ENCODE measurements around the gene TBX1. TPM values are rescaled to one million over a fixed set of nuclear protein-coding genes. Genes with fewer than 3 reads are reported as not detected.
A peak's percentile ranks its signal among the peaks of the same experiment; 100 is the strongest.

Gene TBX1
- total RNA-seq, 1 donor from 2014 or later, result not detected

DNA sequence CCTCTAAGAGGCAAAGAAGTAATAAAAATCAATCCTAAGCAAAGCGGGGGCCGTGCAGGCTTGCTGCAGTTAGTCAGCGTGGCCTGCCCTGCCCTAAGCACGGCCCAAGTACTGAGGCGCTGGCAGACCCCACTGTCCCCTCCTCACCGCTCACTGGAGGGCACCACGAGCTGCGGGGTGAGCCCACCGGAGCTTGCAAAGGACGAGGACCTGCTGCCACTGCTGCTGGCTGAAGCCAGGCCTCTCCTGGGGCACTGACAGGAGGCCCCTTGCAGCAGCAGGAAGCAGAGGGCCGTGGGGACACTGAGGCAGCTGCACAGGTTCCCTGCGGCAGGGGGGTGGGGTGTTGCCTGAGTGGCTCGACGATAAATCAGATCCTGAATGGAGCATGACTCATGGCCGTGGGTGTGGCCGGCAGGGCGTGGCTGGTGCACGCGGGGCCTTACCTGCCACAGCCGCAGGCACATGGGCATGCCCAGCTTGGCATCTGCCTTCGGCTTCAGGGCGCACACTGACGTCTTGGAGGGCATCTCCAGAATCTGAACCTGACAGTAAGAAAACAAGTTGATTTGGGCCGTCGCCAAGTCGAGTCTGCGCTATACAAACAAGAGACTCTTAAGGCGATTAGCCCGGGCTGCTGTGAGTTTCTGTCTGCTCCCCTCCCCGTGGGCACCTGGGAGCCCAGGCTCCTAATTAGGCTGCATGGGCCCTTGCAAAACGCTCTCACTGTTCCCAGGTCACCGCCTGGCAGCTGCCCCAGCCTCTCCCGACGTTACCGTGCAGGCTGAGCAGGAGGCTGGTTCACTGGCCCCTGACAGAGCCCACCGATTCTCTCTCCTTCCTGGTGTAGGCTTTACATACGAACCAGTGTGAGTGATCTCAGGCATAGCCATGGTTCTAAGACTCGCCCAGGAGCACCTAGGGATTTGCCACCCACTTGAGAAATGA is 45.9 kb downstream of the TBX1 start:
- H3K4me3 Mint-ChIP-seq, result no peak overlapping the region
- H3K4me1 Mint-ChIP-seq, result peaks cover 4% of the 10 kb centered on the region
- TF ChIP-seq, protein P1, sequence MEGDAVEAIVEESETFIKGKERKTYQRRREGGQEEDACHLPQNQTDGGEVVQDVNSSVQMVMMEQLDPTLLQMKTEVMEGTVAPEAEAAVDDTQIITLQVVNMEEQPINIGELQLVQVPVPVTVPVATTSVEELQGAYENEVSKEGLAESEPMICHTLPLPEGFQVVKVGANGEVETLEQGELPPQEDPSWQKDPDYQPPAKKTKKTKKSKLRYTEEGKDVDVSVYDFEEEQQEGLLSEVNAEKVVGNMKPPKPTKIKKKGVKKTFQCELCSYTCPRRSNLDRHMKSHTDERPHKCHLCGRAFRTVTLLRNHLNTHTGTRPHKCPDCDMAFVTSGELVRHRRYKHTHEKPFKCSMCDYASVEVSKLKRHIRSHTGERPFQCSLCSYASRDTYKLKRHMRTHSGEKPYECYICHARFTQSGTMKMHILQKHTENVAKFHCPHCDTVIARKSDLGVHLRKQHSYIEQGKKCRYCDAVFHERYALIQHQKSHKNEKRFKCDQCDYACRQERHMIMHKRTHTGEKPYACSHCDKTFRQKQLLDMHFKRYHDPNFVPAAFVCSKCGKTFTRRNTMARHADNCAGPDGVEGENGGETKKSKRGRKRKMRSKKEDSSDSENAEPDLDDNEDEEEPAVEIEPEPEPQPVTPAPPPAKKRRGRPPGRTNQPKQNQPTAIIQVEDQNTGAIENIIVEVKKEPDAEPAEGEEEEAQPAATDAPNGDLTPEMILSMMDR (conservative IDR thresholded peaks at IDR 0.05), result no peak
- no peaks in the 10 kb centered on the region for H3K9me3 Mint-ChIP-seq
- no peak for DNase-seq (ENCODE audit: low read depth, low spot score)
- no peaks in the 10 kb centered on the region for H3K36me3 Mint-ChIP-seq (ENCODE audit: low read depth)
- no peak overlapping the region for H3K27ac Mint-ChIP-seq (ENCODE audit: unreplicated experiment)
- H3K27me3 Mint-ChIP-seq (ENCODE audit: low read depth), result no peaks in the 10 kb centered on the region

DNA sequence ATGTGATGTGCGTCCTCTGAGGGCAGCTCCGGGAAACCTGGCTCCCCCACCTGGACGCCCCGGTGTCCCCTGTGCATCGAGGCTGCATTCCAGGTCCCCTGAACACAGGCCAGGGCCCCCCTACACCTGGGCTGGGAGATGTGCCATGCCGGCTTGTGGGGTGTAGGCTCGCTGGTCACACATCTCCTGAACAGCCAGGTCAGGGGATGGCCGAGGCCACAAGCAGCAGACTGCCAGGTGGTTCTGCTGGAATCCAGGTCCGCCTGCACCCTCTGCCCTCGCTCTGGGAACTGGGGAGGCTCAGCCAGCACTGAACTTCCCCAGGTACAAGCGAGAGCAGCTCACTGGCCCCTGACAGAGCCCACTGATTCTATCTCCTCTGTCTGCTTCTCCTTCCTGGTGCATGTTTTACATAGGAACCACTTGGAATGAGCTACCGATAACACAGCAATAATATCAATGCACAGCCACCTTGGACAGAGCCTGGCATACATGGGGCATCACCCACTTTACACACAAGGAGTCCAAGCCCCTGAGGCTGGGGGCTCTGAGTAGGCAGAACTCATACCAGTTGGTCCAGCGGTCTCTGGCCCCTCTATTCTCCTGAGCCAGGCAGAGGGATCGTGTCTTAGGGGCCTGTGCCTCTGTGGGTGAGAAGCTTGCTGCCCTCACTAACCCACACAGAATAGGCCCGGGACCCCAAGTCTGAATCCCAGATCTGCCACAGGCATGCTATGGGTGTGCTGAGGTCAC is 46.8 kb downstream of the TBX1 start:
- H3K9me3 Mint-ChIP-seq, result no peaks in the 10 kb centered on the region
- H3K27ac Mint-ChIP-seq (ENCODE audit: unreplicated experiment), result no peak overlapping the region
- no peak overlapping the region for H3K4me3 Mint-ChIP-seq
- no peak for DNase-seq (ENCODE audit: low read depth, low spot score)
- H3K36me3 Mint-ChIP-seq (ENCODE audit: low read depth), result no peaks in the 10 kb centered on the region
- TF ChIP-seq, protein P1 (conservative IDR thresholded peaks at IDR 0.05), result no peak
- H3K4me1 Mint-ChIP-seq, result peaks cover 4% of the 10 kb centered on the region
- no peaks in the 10 kb centered on the region for H3K27me3 Mint-ChIP-seq (ENCODE audit: low read depth)

DNA sequence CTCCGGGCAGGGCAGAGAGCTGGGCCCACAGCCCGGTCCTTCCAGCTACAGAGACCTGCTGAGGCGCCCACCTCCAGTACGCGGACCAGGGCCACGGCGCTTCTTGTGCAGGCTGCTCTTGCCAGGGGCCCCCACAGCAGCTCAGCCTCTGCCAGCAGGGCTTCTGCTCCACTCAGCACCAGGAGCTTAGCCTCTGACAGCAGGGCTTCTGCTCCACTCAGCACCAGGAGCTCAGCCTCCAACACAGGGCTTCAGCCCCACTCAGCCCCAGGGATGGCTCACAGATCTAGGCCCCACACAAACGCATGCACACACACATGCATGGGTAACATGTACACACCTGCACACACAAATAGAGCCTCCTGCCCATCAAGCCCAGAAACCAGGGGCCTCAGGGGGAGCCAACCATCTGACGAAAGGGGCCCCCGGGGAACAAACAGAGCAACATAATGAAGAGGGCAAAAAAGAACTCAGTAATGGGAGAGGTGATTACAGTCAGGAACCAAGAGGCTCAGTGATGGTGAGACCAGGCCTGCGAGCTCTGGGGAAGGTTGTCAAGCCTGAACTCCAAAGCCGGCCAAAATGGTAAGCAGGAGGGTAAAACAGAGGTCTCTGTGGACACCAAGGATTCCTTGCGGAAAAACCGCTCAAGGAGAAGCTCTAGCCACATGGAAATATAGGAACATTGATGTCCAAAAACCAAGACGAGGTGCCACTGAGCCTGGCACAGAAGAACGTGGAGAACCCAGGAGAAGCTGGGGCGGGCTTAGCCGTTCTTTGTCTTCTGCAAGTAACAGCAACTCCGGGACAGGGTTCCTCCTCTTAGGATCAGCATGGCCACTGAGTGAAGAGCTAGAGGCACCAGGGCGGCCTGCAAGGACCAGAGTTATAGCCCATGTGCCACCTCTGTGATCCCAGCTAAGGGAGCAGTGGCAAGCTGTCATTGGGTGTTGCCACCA is 47.6 kb downstream of the TBX1 start:
- no peaks in the 10 kb centered on the region for H3K36me3 Mint-ChIP-seq (ENCODE audit: low read depth)
- no peaks in the 10 kb centered on the region for H3K27me3 Mint-ChIP-seq (ENCODE audit: low read depth)
- no peak overlapping the region for H3K4me3 Mint-ChIP-seq
- peaks cover 4% of the 10 kb centered on the region for H3K4me1 Mint-ChIP-seq
- TF ChIP-seq, protein P1 (conservative IDR thresholded peaks at IDR 0.05), result no peak
- H3K27ac Mint-ChIP-seq (ENCODE audit: unreplicated experiment), result peak overlapping the region; percentile 50
- no peak for DNase-seq (ENCODE audit: low read depth, low spot score)
- H3K9me3 Mint-ChIP-seq, result no peaks in the 10 kb centered on the region

DNA sequence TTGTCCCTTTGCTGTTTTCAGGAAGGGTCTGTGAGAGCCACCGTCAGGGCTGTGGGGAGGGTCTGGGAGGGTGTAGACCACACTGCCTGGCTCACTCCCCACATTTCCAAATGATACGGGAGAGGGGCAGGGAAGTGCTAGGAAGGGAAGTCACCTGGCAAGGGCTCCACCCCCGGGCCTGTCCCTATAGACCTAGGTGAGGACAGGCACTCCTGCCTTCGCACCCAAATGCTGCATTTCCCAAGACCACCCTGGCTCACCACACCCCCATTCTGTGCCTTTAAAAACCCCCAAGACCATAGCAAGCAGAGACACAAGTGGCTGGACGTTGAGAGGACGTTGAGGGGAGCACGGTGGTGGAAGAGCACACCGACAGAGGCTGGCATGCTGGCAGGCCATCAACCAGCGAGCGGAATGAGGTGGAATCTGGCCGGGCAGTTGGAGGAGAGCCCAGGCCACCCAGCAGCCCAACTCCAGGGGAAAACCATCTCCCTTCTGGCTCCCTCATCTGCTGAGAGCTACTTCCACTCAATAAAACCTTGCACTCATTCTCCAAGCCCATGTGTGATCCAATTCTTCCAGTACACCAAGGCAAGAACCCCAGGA is 48.4 kb downstream of the TBX1 start:
- no peak for DNase-seq (ENCODE audit: low read depth, low spot score)
- Mint-ChIP-seq H3K27ac (ENCODE audit: unreplicated experiment) (no peak overlapping the region), H3K27me3 (ENCODE audit: low read depth) (no peaks in the 10 kb centered on the region), H3K36me3 (ENCODE audit: low read depth) (no peaks in the 10 kb centered on the region), H3K4me3 (no peak overlapping the region), H3K4me1 (peaks cover 4% of the 10 kb centered on the region), H3K9me3 (no peaks in the 10 kb centered on the region)
- TF ChIP-seq, protein P1 (conservative IDR thresholded peaks at IDR 0.05), result no peak
